Cardiac muscle cell (in vitro differentiated cells and primary cell): Measurements from ENCODE around the gene PTPN13. TPM values are rescaled to one million over a fixed set of nuclear protein-coding genes. Genes with fewer than 3 reads are reported as not detected.

Experiments used
- DNase-seq, 2 donors: peaks; one replicate each; pipeline versions ENCODE4 v3.0.0 to v3.0.0-alpha.2; 2010 to 2017; ENCODE audit warnings: low read depth in 1 of 2, low spot score in 1 of 2
- H3K27ac ChIP-seq: fragments of 200-600 bp; sonication (generic); 2 replicates; pipeline ENCODE4 v1.5.1; 2016
- H3K27me3 ChIP-seq: fragments of 200-600 bp; sonication (generic); 2 replicates; pipeline ENCODE4 v1.6.0; 2016; ENCODE audit warnings: control low read depth
- H3K36me3 ChIP-seq: fragments of 200-600 bp; sonication (generic); 2 replicates; pipeline ENCODE4 v1.5.1; 2016; ENCODE audit warnings: control low read depth
- H3K4me1 ChIP-seq: fragments of 200-600 bp; sonication (generic); 2 replicates; pipeline ENCODE4 v1.8.1; 2017; ENCODE audit warnings: low read depth, mild to moderate bottlenecking, mixed run types
- H3K4me3 ChIP-seq: fragments of 200-600 bp; sonication (generic); 2 replicates; pipeline ENCODE4 v1.5.1; 2016; ENCODE audit warnings: mild to moderate bottlenecking
- H3K9me3 ChIP-seq: fragments of 200-600 bp; sonication (generic); 2 replicates; pipeline ENCODE4 v1.5.1; 2017; ENCODE audit warnings: low read depth, mild to moderate bottlenecking, control low read depth
- CTCF ChIP-seq: IDR thresholded peaks from 2 replicates; pipeline ENCODE4 v1.5.1; 2012; ENCODE audit warnings: low read depth, mild to moderate bottlenecking, low read length
- polyA plus RNA-seq: library from polyadenylated mRNA; unstranded; fragments of >200 nt; fragmentation: Nextera tagmentation; extraction: Ambion mirVana; gene quantifications from 2 replicates; pipeline ENCODE4 v1.2.1, GENCODE V29; 2016
- total RNA-seq: library from RNA; depleted of rRNA; stranded (reverse); fragments of >200 nt; gene quantifications from 2 replicates; pipeline ENCODE4 v1.2.3, GENCODE V29; 2016

PTPN13 gene
- total and polyA plus RNA-seq, 2 experiments from 2014 or later: 14.4 to 38.2 TPM

DNA sequence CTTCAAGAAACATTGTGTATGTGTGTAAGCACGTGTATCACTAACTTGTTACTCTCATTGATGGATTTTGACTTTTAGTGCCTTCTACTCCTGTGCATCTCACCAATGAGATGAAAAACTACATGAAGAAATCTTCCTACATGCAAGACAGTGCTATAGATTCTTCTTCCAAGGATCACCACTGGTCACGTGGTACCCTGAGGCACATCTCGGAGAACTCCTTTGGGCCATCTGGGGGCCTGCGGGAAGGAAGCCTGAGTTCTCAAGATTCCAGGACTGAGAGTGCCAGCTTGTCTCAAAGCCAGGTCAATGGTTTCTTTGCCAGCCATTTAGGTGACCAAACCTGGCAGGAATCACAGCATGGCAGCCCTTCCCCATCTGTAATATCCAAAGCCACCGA is 168.5 kb downstream of the PTPN13 start:
- no peaks in the 10 kb centered on the region for H3K4me1 ChIP-seq
- H3K4me3 ChIP-seq: no peak overlapping the region
- H3K36me3 ChIP-seq: peaks cover 46% of the 10 kb centered on the region
- no peaks in the 10 kb centered on the region for H3K27me3 ChIP-seq
- DNase-seq: no peak
- TF ChIP-seq CTCF: no peak
- no peaks in the 10 kb centered on the region for H3K9me3 ChIP-seq
- H3K27ac ChIP-seq: no peak overlapping the region

- no peaks in the 10 kb centered on the region for H3K4me1 ChIP-seq
- DNase-seq: no peak
- no peak overlapping the region for H3K27ac ChIP-seq
- peaks cover 47% of the 10 kb centered on the region for H3K36me3 ChIP-seq
- TF ChIP-seq CTCF: no peak
- no peak overlapping the region for H3K4me3 ChIP-seq
- no peaks in the 10 kb centered on the region for H3K27me3 ChIP-seq
- H3K9me3 ChIP-seq: no peaks in the 10 kb centered on the region
Observed at GRCh38 chr4:86769794-86770193, 175.7 kb downstream of the PTPN13 start.

- DNase-seq: no peak
- H3K4me1 ChIP-seq: no peaks in the 10 kb centered on the region
- TF ChIP-seq CTCF: no peak
- no peak overlapping the region for H3K4me3 ChIP-seq
- H3K36me3 ChIP-seq: peaks cover 44% of the 10 kb centered on the region
- H3K27me3 ChIP-seq: no peaks in the 10 kb centered on the region
- H3K27ac ChIP-seq: no peak overlapping the region
- no peaks in the 10 kb centered on the region for H3K9me3 ChIP-seq
Observed at GRCh38 chr4:86771141-86771540, 177.0 kb downstream of the PTPN13 start.

DNA sequence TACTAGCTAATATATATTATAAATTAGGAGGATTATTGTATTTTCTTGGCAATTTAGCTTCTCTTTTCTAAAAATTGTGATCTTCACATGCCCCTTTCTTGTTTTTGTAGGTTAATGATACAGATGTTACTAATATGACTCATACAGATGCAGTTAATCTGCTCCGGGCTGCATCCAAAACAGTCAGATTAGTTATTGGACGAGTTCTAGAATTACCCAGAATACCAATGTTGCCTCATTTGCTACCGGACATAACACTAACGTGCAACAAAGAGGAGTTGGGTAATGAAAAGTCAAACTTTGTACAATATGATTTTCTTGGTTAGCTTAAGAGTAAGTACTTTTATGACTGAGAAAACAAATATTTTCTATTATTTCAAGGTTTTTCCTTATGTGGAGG is 180.9 kb downstream of the PTPN13 start:
- no peaks in the 10 kb centered on the region for H3K27me3 ChIP-seq
- H3K27ac ChIP-seq: no peak overlapping the region
- DNase-seq: no peak
- no peak overlapping the region for H3K4me3 ChIP-seq
- H3K9me3 ChIP-seq: no peaks in the 10 kb centered on the region
- no peaks in the 10 kb centered on the region for H3K4me1 ChIP-seq
- TF ChIP-seq CTCF: no peak
- H3K36me3 ChIP-seq: peaks cover 32% of the 10 kb centered on the region

- H3K36me3 ChIP-seq: peaks cover 21% of the 10 kb centered on the region
Observed at GRCh38 chr4:86778175-86778574, 184.1 kb downstream of the PTPN13 start.

More at GRCh38 chr4:86778175-86778574, 184.1 kb downstream of the PTPN13 start:
- no peak for DNase-seq
- H3K4me1 ChIP-seq: no peaks in the 10 kb centered on the region
- H3K9me3 ChIP-seq: no peaks in the 10 kb centered on the region
- H3K4me3 ChIP-seq: no peak overlapping the region
- no peaks in the 10 kb centered on the region for H3K27me3 ChIP-seq
- no peak for TF ChIP-seq CTCF
- no peak overlapping the region for H3K27ac ChIP-seq
